ENCODE measurements around the gene EEFSEC.
A peak's percentile ranks its signal among the peaks of the same experiment; 100 is the strongest.

The EEFSEC gene

GRCh38 chr3:128358156-128358895 lies 205.0 kb downstream of the EEFSEC start:
- no peak overlapping the region for H2BK120ac ChIP-seq (ENCODE audit: low read depth, low read length)
- H3K79me1 ChIP-seq (ENCODE audit: low read depth, low read length): peaks cover 2% of the 10 kb centered on the region
- no peak overlapping the region for H3K9ac ChIP-seq (ENCODE audit: low read depth, low read length, poor library complexity)
- no peak overlapping the region for H2BK5ac ChIP-seq (ENCODE audit: low read length)
- no peak overlapping the region for H3K14ac ChIP-seq (ENCODE audit: low read length)
- no peak overlapping the region for H4K91ac ChIP-seq (ENCODE audit: low read depth, low read length, poor library complexity)
- H2BK12ac ChIP-seq (ENCODE audit: low read length): no peak overlapping the region
- H2AK5ac ChIP-seq (ENCODE audit: low read depth, low read length): no peak overlapping the region
- WGBS, 2 donors (ENCODE audit: extremely low coverage in 2 of 2, insufficient read length in 2 of 2, insufficient replicate concordance in 1 of 2): no CpG with 5 or more reads among the region's 17 CpGs
- no peak overlapping the region for H3K27ac ChIP-seq (replicated peaks; ENCODE audit: low read length)
- no peak overlapping the region for H3K4ac ChIP-seq (ENCODE audit: low read length)
- no peak overlapping the region for H2BK15ac ChIP-seq (ENCODE audit: low read length)
- no peak overlapping the region for H3K23ac ChIP-seq (ENCODE audit: low read depth, low read length, poor library complexity)
- H3K4me1 ChIP-seq (ENCODE audit: control insufficient read depth in 2 of 2, insufficient read depth in 1 of 2, low read depth in 1 of 2, low read length in 2 of 2): peaks cover 0 to 7% of the 10 kb centered on the region in 2 donors
- H3K4me2 ChIP-seq (ENCODE audit: insufficient read depth, low read length, poor library complexity, severe bottlenecking): no peak overlapping the region
- no peak overlapping the region for H4K8ac ChIP-seq (ENCODE audit: low read depth, low read length)
- no peak overlapping the region for H2AFZ ChIP-seq (ENCODE audit: low read length)
- H3K18ac ChIP-seq (ENCODE audit: low read length): peak overlapping the region; percentile 24
- H3K4me3 ChIP-seq (ENCODE audit: low read length in 2 of 2): no peak overlapping the region
- DNase-seq (ENCODE audit: low spot score): no peak
- H3K27me3 ChIP-seq (ENCODE audit: control insufficient read depth in 3 of 3, insufficient read depth in 3 of 3, low read depth in 1 of 3, low read length in 3 of 3): no peaks in the 10 kb centered on the region
- no peaks in the 10 kb centered on the region for H3K36me3 ChIP-seq (replicated peaks in 1 of 2; ENCODE audit: control insufficient read depth in 2 of 2, insufficient read depth in 2 of 2, low read length in 2 of 2)
- H3K9me3 ChIP-seq (replicated peaks in 1 of 2; ENCODE audit: control insufficient read depth in 2 of 2, insufficient read depth in 1 of 2, low read depth in 1 of 2, low read length in 2 of 2): no peaks in the 10 kb centered on the region

- Histone ChIP-seq H2AFZ (ENCODE audit: low read length) (no peak overlapping the region), H3K27ac (replicated peaks; ENCODE audit: low read length) (no peak overlapping the region), H3K9ac (ENCODE audit: low read depth, low read length, poor library complexity) (no peak overlapping the region), H3K4me1 (ENCODE audit: control insufficient read depth in 2 of 2, insufficient read depth in 1 of 2, low read depth in 1 of 2, low read length in 2 of 2) (peaks cover 0 to 4% of the 10 kb centered on the region in 2 donors), H3K4ac (ENCODE audit: low read length) (no peak overlapping the region), H3K4me3 (ENCODE audit: low read length in 2 of 2) (no peak overlapping the region), H2BK120ac (ENCODE audit: low read depth, low read length) (no peak overlapping the region), H3K27me3 (ENCODE audit: control insufficient read depth in 3 of 3, insufficient read depth in 3 of 3, low read depth in 1 of 3, low read length in 3 of 3) (no peaks in the 10 kb centered on the region), H3K4me2 (ENCODE audit: insufficient read depth, low read length, poor library complexity, severe bottlenecking) (no peak overlapping the region), H2BK15ac (ENCODE audit: low read length) (no peak overlapping the region), H3K36me3 (replicated peaks in 1 of 2; ENCODE audit: control insufficient read depth in 2 of 2, insufficient read depth in 2 of 2, low read length in 2 of 2) (no peaks in the 10 kb centered on the region), H3K79me1 (ENCODE audit: low read depth, low read length) (peaks cover 2% of the 10 kb centered on the region), H3K14ac (ENCODE audit: low read length) (no peak overlapping the region), H2AK5ac (ENCODE audit: low read depth, low read length) (no peak overlapping the region), H3K9me3 (replicated peaks in 1 of 2; ENCODE audit: control insufficient read depth in 2 of 2, insufficient read depth in 1 of 2, low read depth in 1 of 2, low read length in 2 of 2) (no peaks in the 10 kb centered on the region), H4K8ac (ENCODE audit: low read depth, low read length) (no peak overlapping the region), H3K18ac (ENCODE audit: low read length) (no peak overlapping the region), H2BK5ac (ENCODE audit: low read length) (no peak overlapping the region), H3K23ac (ENCODE audit: low read depth, low read length, poor library complexity) (no peak overlapping the region), H4K91ac (ENCODE audit: low read depth, low read length, poor library complexity) (no peak overlapping the region), H2BK12ac (ENCODE audit: low read length) (no peak overlapping the region)
- no CpG with 5 or more reads among the region's 6 CpGs for WGBS, 2 donors (ENCODE audit: extremely low coverage in 2 of 2, insufficient read length in 2 of 2, insufficient replicate concordance in 1 of 2)
- DNase-seq (ENCODE audit: low spot score): no peak
Measured at GRCh38 chr3:128359060-128359664, 205.9 kb downstream of the EEFSEC start.

DNA sequence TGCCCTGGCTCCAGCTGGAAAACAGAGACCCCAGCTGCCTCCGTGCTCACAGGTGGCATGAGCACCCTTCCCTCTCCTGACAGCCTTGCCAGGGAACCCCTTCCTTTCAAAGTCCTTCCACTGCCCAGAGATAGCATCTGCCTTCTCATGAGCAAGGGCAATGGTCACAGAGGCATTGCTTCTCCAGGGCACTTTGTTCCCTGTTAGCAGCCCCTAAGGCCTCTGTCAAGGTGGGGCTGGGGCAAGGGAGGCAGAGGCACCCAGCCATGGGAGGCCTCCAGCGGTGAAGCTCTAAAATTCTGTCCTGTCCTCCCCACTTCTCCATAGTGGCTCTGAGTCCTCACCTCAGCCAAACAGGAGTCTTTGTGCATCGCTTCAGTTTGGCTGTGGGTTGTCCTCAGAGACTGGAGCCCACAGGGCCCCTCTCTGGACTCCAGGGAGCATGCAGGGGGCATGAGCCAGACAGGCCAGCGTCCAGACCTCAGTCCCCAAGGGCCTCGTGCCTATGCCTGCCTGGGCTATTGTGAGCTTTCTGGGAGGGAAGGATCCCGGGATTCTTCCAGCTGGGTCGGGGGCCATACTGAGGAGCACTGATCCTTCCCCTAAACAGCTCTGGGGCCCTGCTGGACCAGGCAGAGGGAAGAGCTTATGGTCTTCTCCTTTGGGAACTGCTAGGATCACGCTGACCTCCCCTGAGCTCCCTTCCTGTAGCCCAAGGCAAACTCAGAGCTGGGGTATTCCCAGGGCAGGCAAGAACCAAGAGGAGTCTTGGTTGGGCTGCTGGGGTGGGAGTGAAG lies 206.8 kb downstream of the EEFSEC start:
- H2AFZ ChIP-seq (ENCODE audit: low read length): no peak overlapping the region
- H3K14ac ChIP-seq (ENCODE audit: low read length): no peak overlapping the region
- H3K18ac ChIP-seq (ENCODE audit: low read length): peak overlapping the region; percentile 11
- H3K9ac ChIP-seq (ENCODE audit: low read depth, low read length, poor library complexity): no peak overlapping the region
- no peak overlapping the region for H4K91ac ChIP-seq (ENCODE audit: low read depth, low read length, poor library complexity)
- H3K36me3 ChIP-seq (replicated peaks in 1 of 2; ENCODE audit: control insufficient read depth in 2 of 2, insufficient read depth in 2 of 2, low read length in 2 of 2): no peaks in the 10 kb centered on the region
- WGBS, 2 donors (ENCODE audit: extremely low coverage in 2 of 2, insufficient read length in 2 of 2, insufficient replicate concordance in 1 of 2): no CpG with 5 or more reads among the region's 8 CpGs
- H3K4me1 ChIP-seq (ENCODE audit: control insufficient read depth in 2 of 2, insufficient read depth in 1 of 2, low read depth in 1 of 2, low read length in 2 of 2): no peaks in the 10 kb centered on the region
- H2BK5ac ChIP-seq (ENCODE audit: low read length): no peak overlapping the region
- no peak overlapping the region for H3K27ac ChIP-seq (replicated peaks; ENCODE audit: low read length)
- H2AK5ac ChIP-seq (ENCODE audit: low read depth, low read length): no peak overlapping the region
- H2BK15ac ChIP-seq (ENCODE audit: low read length): no peak overlapping the region
- no peak overlapping the region for H2BK12ac ChIP-seq (ENCODE audit: low read length)
- no peaks in the 10 kb centered on the region for H3K9me3 ChIP-seq (replicated peaks in 1 of 2; ENCODE audit: control insufficient read depth in 2 of 2, insufficient read depth in 1 of 2, low read depth in 1 of 2, low read length in 2 of 2)
- H3K27me3 ChIP-seq (ENCODE audit: control insufficient read depth in 3 of 3, insufficient read depth in 3 of 3, low read depth in 1 of 3, low read length in 3 of 3): no peaks in the 10 kb centered on the region
- no peak overlapping the region for H3K4me3 ChIP-seq (ENCODE audit: low read length in 2 of 2)
- no peak overlapping the region for H4K8ac ChIP-seq (ENCODE audit: low read depth, low read length)
- H3K79me1 ChIP-seq (ENCODE audit: low read depth, low read length): peaks cover 2% of the 10 kb centered on the region
- no peak overlapping the region for H3K23ac ChIP-seq (ENCODE audit: low read depth, low read length, poor library complexity)
- no peak for DNase-seq (ENCODE audit: low spot score)
- H3K4ac ChIP-seq (ENCODE audit: low read length): no peak overlapping the region
- H3K4me2 ChIP-seq (ENCODE audit: insufficient read depth, low read length, poor library complexity, severe bottlenecking): no peak overlapping the region
- no peak overlapping the region for H2BK120ac ChIP-seq (ENCODE audit: low read depth, low read length)

DNA sequence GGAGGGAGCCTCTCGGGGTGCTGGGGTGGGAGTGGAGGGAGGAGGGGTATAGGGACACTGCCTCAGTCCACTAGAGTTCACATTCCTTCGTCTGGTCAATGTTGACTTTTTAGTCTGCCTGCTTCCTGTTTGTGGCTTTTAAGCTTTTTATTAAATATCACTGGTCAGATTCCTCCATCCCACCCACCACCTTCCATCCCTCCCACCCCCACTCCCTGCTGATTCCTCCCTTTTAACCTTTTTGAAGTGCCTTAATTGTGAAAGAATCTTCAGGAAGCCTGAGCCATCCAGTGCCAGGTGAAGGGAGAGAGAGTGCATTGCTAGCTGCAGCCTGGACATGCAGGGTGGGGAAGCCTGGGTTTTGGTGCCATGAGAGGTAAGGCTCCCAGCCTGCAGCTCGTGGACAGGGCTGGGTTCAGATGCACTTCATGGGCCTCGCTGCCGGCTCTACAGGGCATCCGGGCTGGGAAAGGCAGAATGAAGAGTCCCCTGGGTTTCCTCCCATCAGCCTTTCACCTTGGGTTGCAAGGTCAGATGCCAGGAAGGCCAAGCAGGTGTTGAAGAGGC lies 207.5 kb downstream of the EEFSEC start:
- no peak overlapping the region for H2BK15ac ChIP-seq (ENCODE audit: low read length)
- no peak overlapping the region for H3K23ac ChIP-seq (ENCODE audit: low read depth, low read length, poor library complexity)
- no peak overlapping the region for H3K18ac ChIP-seq (ENCODE audit: low read length)
- no peak overlapping the region for H3K27ac ChIP-seq (replicated peaks; ENCODE audit: low read length)
- H3K9ac ChIP-seq (ENCODE audit: low read depth, low read length, poor library complexity): no peak overlapping the region
- H2BK120ac ChIP-seq (ENCODE audit: low read depth, low read length): no peak overlapping the region
- no peak overlapping the region for H2BK12ac ChIP-seq (ENCODE audit: low read length)
- no peak overlapping the region for H3K4ac ChIP-seq (ENCODE audit: low read length)
- no peaks in the 10 kb centered on the region for H3K36me3 ChIP-seq (replicated peaks in 1 of 2; ENCODE audit: control insufficient read depth in 2 of 2, insufficient read depth in 2 of 2, low read length in 2 of 2)
- H4K8ac ChIP-seq (ENCODE audit: low read depth, low read length): no peak overlapping the region
- H3K4me3 ChIP-seq (ENCODE audit: low read length in 2 of 2): no peak overlapping the region
- no peak overlapping the region for H2AFZ ChIP-seq (ENCODE audit: low read length)
- H2BK5ac ChIP-seq (ENCODE audit: low read length): no peak overlapping the region
- no peak overlapping the region for H4K91ac ChIP-seq (ENCODE audit: low read depth, low read length, poor library complexity)
- no peak for DNase-seq (ENCODE audit: low spot score)
- H2AK5ac ChIP-seq (ENCODE audit: low read depth, low read length): no peak overlapping the region
- H3K4me1 ChIP-seq (ENCODE audit: control insufficient read depth in 2 of 2, insufficient read depth in 1 of 2, low read depth in 1 of 2, low read length in 2 of 2): no peaks in the 10 kb centered on the region
- H3K79me1 ChIP-seq (ENCODE audit: low read depth, low read length): no peaks in the 10 kb centered on the region
- H3K4me2 ChIP-seq (ENCODE audit: insufficient read depth, low read length, poor library complexity, severe bottlenecking): no peak overlapping the region
- H3K27me3 ChIP-seq (ENCODE audit: control insufficient read depth in 3 of 3, insufficient read depth in 3 of 3, low read depth in 1 of 3, low read length in 3 of 3): no peaks in the 10 kb centered on the region
- H3K9me3 ChIP-seq (replicated peaks in 1 of 2; ENCODE audit: control insufficient read depth in 2 of 2, insufficient read depth in 1 of 2, low read depth in 1 of 2, low read length in 2 of 2): no peaks in the 10 kb centered on the region
- WGBS, 2 donors (ENCODE audit: extremely low coverage in 2 of 2, insufficient read length in 2 of 2, insufficient replicate concordance in 1 of 2): no CpG with 5 or more reads among the region's 6 CpGs
- H3K14ac ChIP-seq (ENCODE audit: low read length): no peak overlapping the region
